ENCODE measurements around the gene DGKH. TPM values are rescaled to one million over a fixed set of nuclear protein-coding genes. Genes with fewer than 3 reads are reported as not detected.

DGKH gene
- total and polyA plus RNA-seq, 2 experiments from 2014 or later = 3.6 to 7.2 TPM

GRCh38 chr13:42021851-42022250 is 26.6 kb upstream of the DGKH start:
- no peak overlapping the region for H2AFZ ChIP-seq
- no peaks in the 10 kb centered on the region for H3K9me2 ChIP-seq (replicated peaks; ENCODE audit: insufficient read depth)
- H3K4me3 ChIP-seq = no peak overlapping the region
- H3K36me3 ChIP-seq (replicated peaks; ENCODE audit: insufficient read depth, low read depth) = no peaks in the 10 kb centered on the region
- H4K20me1 ChIP-seq (ENCODE audit: insufficient read depth, poor library complexity, severe bottlenecking) = no peaks in the 10 kb centered on the region
- no peaks in the 10 kb centered on the region for H3K79me2 ChIP-seq
- H3K9me3 ChIP-seq (ENCODE audit: low read depth) = no peaks in the 10 kb centered on the region
- H3K27ac ChIP-seq = no peak overlapping the region
- H3K4me1 ChIP-seq (ENCODE audit: insufficient read depth) = no peaks in the 10 kb centered on the region
- no peak overlapping the region for H3K4me2 ChIP-seq
- DNase-seq (ENCODE audit: low spot score) = no peak
- no peak for TF ChIP-seq EZH2 (IDR thresholded peaks at IDR 0.05; ENCODE audit: borderline replicate concordance)
- TF ChIP-seq CTCF (IDR thresholded peaks at IDR 0.05; ENCODE audit: poor library complexity) = no peak
- no peak for TF ChIP-seq EZH2phosphoT487 (IDR thresholded peaks at IDR 0.05; ENCODE audit: low read depth, severe bottlenecking, unreplicated experiment)
- no peaks in the 10 kb centered on the region for H3K27me3 ChIP-seq

- Histone ChIP-seq H3K79me2 (no peaks in the 10 kb centered on the region), H3K4me1 (ENCODE audit: insufficient read depth) (no peaks in the 10 kb centered on the region), H2AFZ (no peak overlapping the region), H3K4me2 (no peak overlapping the region), H3K9me2 (replicated peaks; ENCODE audit: insufficient read depth) (no peaks in the 10 kb centered on the region), H3K9me3 (ENCODE audit: low read depth) (no peaks in the 10 kb centered on the region), H3K27ac (no peak overlapping the region), H4K20me1 (ENCODE audit: insufficient read depth, poor library complexity, severe bottlenecking) (no peaks in the 10 kb centered on the region), H3K4me3 (no peak overlapping the region), H3K27me3 (no peaks in the 10 kb centered on the region), H3K36me3 (replicated peaks; ENCODE audit: insufficient read depth, low read depth) (no peaks in the 10 kb centered on the region)
- 93% methylated on average over 4 of the region's 4 CpGs for WGBS (ENCODE audit: low lambda C conversion rate, missing lambda C conversion rate)
- no peak for DNase-seq (ENCODE audit: low spot score)
- TF ChIP-seq EZH2 (IDR thresholded peaks at IDR 0.05; ENCODE audit: borderline replicate concordance) (no peak), EZH2phosphoT487 (IDR thresholded peaks at IDR 0.05; ENCODE audit: low read depth, severe bottlenecking, unreplicated experiment) (no peak), CTCF (IDR thresholded peaks at IDR 0.05; ENCODE audit: poor library complexity) (no peak)
These were observed 26.1 kb upstream of the DGKH start for GRCh38 chr13:42022336-42022735.

GRCh38 chr13:42022796-42023493 is 25.5 kb upstream of the DGKH start:
- H3K4me2 ChIP-seq = no peak overlapping the region
- no peaks in the 10 kb centered on the region for H3K9me2 ChIP-seq (replicated peaks; ENCODE audit: insufficient read depth)
- H3K36me3 ChIP-seq (replicated peaks; ENCODE audit: insufficient read depth, low read depth) = no peaks in the 10 kb centered on the region
- H3K4me3 ChIP-seq = no peak overlapping the region
- no peaks in the 10 kb centered on the region for H3K9me3 ChIP-seq (ENCODE audit: low read depth)
- H3K27ac ChIP-seq = no peak overlapping the region
- H3K27me3 ChIP-seq = no peaks in the 10 kb centered on the region
- WGBS (ENCODE audit: low lambda C conversion rate, missing lambda C conversion rate) = 68% methylated on average over 2 of the region's 2 CpGs
- H3K4me1 ChIP-seq (ENCODE audit: insufficient read depth) = peaks cover 6% of the 10 kb centered on the region
- no peak overlapping the region for H2AFZ ChIP-seq
- no peaks in the 10 kb centered on the region for H4K20me1 ChIP-seq (ENCODE audit: insufficient read depth, poor library complexity, severe bottlenecking)
- TF ChIP-seq EZH2phosphoT487 (IDR thresholded peaks at IDR 0.05; ENCODE audit: low read depth, severe bottlenecking, unreplicated experiment) (no peak), EZH2 (IDR thresholded peaks at IDR 0.05; ENCODE audit: borderline replicate concordance) (no peak), CTCF (IDR thresholded peaks at IDR 0.05; ENCODE audit: poor library complexity) (no peak)
- no peak for DNase-seq (ENCODE audit: low spot score)
- no peaks in the 10 kb centered on the region for H3K79me2 ChIP-seq
